Mesenchymal stem cell (in vitro differentiated cells and primary cell): Measurements from ENCODE around the gene RTP3.
"Not testable (repeated sequence)": the region's sequence is repeated elsewhere in the genome, so short reads cannot be mapped to it uniquely, and the experiment has no call there.

Experiments used
- DNase-seq: peaks from one replicate; pipeline ENCODE4 v3.0.0-alpha.2; 2013
- H2AFZ ChIP-seq: one replicate; pipeline ENCODE4 v1.6.1; 2013; ENCODE audit warnings: low read depth, mild to moderate bottlenecking, control low read depth, inconsistent platforms, low read length, moderate library complexity
- H2AK5ac ChIP-seq: 2 replicates; pipeline ENCODE4 v1.6.1; 2013; ENCODE audit warnings: low read length, moderate library complexity, mild to moderate bottlenecking, inconsistent platforms; ENCODE audit not compliant: severe bottlenecking
- H2BK120ac ChIP-seq: one replicate; pipeline ENCODE4 v1.6.1; 2013; ENCODE audit warnings: low read depth, mild to moderate bottlenecking, inconsistent platforms, low read length, moderate library complexity
- H2BK12ac ChIP-seq, 2 experiments: one replicate each; pipeline ENCODE4 v1.6.1; 2013; ENCODE audit warnings: inconsistent platforms in 2 of 2, low read length in 2 of 2, mild to moderate bottlenecking in 2 of 2, moderate library complexity in 2 of 2, control low read depth in 1 of 2
- H2BK15ac ChIP-seq: one replicate; pipeline ENCODE4 v1.6.1; 2013; ENCODE audit warnings: mild to moderate bottlenecking, low read depth, inconsistent platforms; ENCODE audit not compliant: poor library complexity, severe bottlenecking
- H2BK5ac ChIP-seq: 2 replicates; pipeline ENCODE4 v1.6.1; 2013; ENCODE audit warnings: low read depth, mild to moderate bottlenecking, low read length, control low read depth, inconsistent platforms; ENCODE audit not compliant: poor library complexity, severe bottlenecking
- H3K14ac ChIP-seq, 2 experiments: one replicate each; pipeline ENCODE4 v1.6.1; 2013; ENCODE audit warnings: inconsistent platforms in 2 of 2, low read length in 2 of 2, control low read depth in 1 of 2, mild to moderate bottlenecking in 1 of 2, moderate library complexity in 1 of 2
- H3K18ac ChIP-seq, 2 experiments: one replicate each; pipeline ENCODE4 v1.6.1; 2013; ENCODE audit warnings: inconsistent platforms in 2 of 2, low read length in 2 of 2, control low read depth in 1 of 2, low read depth in 1 of 2, mild to moderate bottlenecking in 1 of 2
- H3K23ac ChIP-seq, 2 experiments: one replicate each; pipeline ENCODE4 v1.6.1; 2013; ENCODE audit warnings: inconsistent platforms in 2 of 2, low read length in 2 of 2, mild to moderate bottlenecking in 2 of 2, moderate library complexity in 2 of 2, control low read depth in 1 of 2
- H3K27ac ChIP-seq: 2 replicates; pipeline ENCODE4 v1.5.1; 2013; ENCODE audit warnings: mild to moderate bottlenecking, moderate library complexity, low read length, control low read depth, inconsistent platforms; ENCODE audit not compliant: poor library complexity, severe bottlenecking
- H3K27me3 ChIP-seq, 2 experiments: 2 replicates each; pipeline versions ENCODE4 v1.6.1 to v1.7.0; 2013; ENCODE audit warnings: low read length in 2 of 2, mild to moderate bottlenecking in 2 of 2, moderate library complexity in 2 of 2, control low read depth in 1 of 2, inconsistent platforms in 1 of 2; ENCODE audit not compliant: control insufficient read depth in 1 of 2, insufficient read depth in 1 of 2
- H3K36me3 ChIP-seq, 2 experiments: 2 replicates each; pipeline versions ENCODE4 v1.6.1 to v1.7.0; 2013; ENCODE audit warnings: low read length in 2 of 2, control low read depth in 1 of 2, inconsistent platforms in 1 of 2, low read depth in 1 of 2, mild to moderate bottlenecking in 1 of 2; ENCODE audit not compliant: insufficient read depth in 2 of 2, control insufficient read depth in 1 of 2
- H3K4ac ChIP-seq, 2 experiments: one replicate each; pipeline ENCODE4 v1.6.1; 2013; ENCODE audit warnings: inconsistent platforms in 2 of 2, low read length in 2 of 2, mild to moderate bottlenecking in 2 of 2, moderate library complexity in 2 of 2, control low read depth in 1 of 2, low read depth in 1 of 2
- H3K4me1 ChIP-seq: 2 replicates; pipeline ENCODE4 v1.6.1; 2013; ENCODE audit warnings: low read depth, low read length, control low read depth; ENCODE audit not compliant: control insufficient read depth, insufficient read depth
- H3K4me2 ChIP-seq: 2 replicates; pipeline ENCODE4 v1.6.1; 2013; ENCODE audit warnings: low read length, mild to moderate bottlenecking, inconsistent platforms; ENCODE audit not compliant: poor library complexity, severe bottlenecking
- H3K4me3 ChIP-seq, 2 experiments: 2 replicates each; pipeline versions ENCODE4 v1.5.1 to v1.7.0; 2013; ENCODE audit warnings: low read length in 2 of 2, mild to moderate bottlenecking in 2 of 2, control low read depth in 1 of 2, low read depth in 1 of 2; ENCODE audit not compliant: insufficient read depth in 1 of 2
- H3K79me1 ChIP-seq: replicated peaks from 2 replicates; pipeline ENCODE4 v1.6.1; 2013; ENCODE audit warnings: mild to moderate bottlenecking, control low read depth, low read length, inconsistent platforms; ENCODE audit not compliant: poor library complexity, severe bottlenecking
- H3K9ac ChIP-seq: 2 replicates; pipeline ENCODE4 v1.7.0; 2013; ENCODE audit warnings: mild to moderate bottlenecking, low read length, moderate library complexity
- H3K9me3 ChIP-seq: 2 replicates; pipeline ENCODE4 v1.7.0; 2013; ENCODE audit warnings: mild to moderate bottlenecking, low read length; ENCODE audit not compliant: control insufficient read depth
- H4K8ac ChIP-seq: one replicate; pipeline ENCODE4 v1.6.1; 2013; ENCODE audit warnings: inconsistent platforms, mild to moderate bottlenecking, low read length, moderate library complexity
- H4K91ac ChIP-seq: one replicate; pipeline ENCODE4 v1.6.1; 2013; ENCODE audit warnings: mild to moderate bottlenecking, low read length, inconsistent platforms
- WGBS: methylation state at CpG from one replicate; pipeline ENCODE4 v1.1.7; 2013; ENCODE audit warnings: mixed read lengths; 5-methylcytosine and 5-hydroxymethylcytosine counted together

The RTP3 gene

GRCh38 chr3:46492890-46493547, 4.8 kb upstream of the RTP3 start:
- no peak overlapping the region for H3K9ac ChIP-seq
- H4K8ac ChIP-seq, result no peak overlapping the region
- no peak overlapping the region for H2BK15ac ChIP-seq
- no peaks in the 10 kb centered on the region for H3K36me3 ChIP-seq
- no peak overlapping the region for H3K27ac ChIP-seq
- H3K18ac ChIP-seq, result no peak overlapping the region
- no peak overlapping the region for H3K4me3 ChIP-seq
- H3K4me1 ChIP-seq, result peaks cover 7% of the 10 kb centered on the region
- peaks cover 0 to 13% of the 10 kb centered on the region in 2 experiments for H3K27me3 ChIP-seq
- H3K14ac ChIP-seq, result no peak overlapping the region
- H3K23ac ChIP-seq, result no peak overlapping the region
- H2BK120ac ChIP-seq, result no peak overlapping the region
- no peak overlapping the region for H2AK5ac ChIP-seq
- H3K4me2 ChIP-seq, result no peak overlapping the region
- DNase-seq, result no peak
- WGBS, result 92% methylated on average over 6 of the region's 6 CpGs
- no peak overlapping the region for H4K91ac ChIP-seq
- no peaks in the 10 kb centered on the region for H3K9me3 ChIP-seq
- H2BK12ac ChIP-seq, result no peak overlapping the region
- H3K79me1 ChIP-seq, result no peaks in the 10 kb centered on the region
- H2AFZ ChIP-seq, result no peak overlapping the region
- H2BK5ac ChIP-seq, result no peak overlapping the region
- no peak overlapping the region for H3K4ac ChIP-seq

GRCh38 chr3:46494491-46494890, 3.3 kb upstream of the RTP3 start:
- not testable (repeated sequence) for H3K36me3 ChIP-seq, H2BK12ac ChIP-seq, DNase-seq, H3K4me1 ChIP-seq, H3K4me2 ChIP-seq, H3K4ac ChIP-seq, H2AK5ac ChIP-seq, H3K23ac ChIP-seq, H3K14ac ChIP-seq, H4K8ac ChIP-seq, H3K18ac ChIP-seq, H2AFZ ChIP-seq, H3K9me3 ChIP-seq, H2BK120ac ChIP-seq, H3K27ac ChIP-seq, H2BK5ac ChIP-seq, H2BK15ac ChIP-seq, H3K79me1 ChIP-seq, H4K91ac ChIP-seq, H3K9ac ChIP-seq, H3K4me3 ChIP-seq
- peaks cover 0 to 14% of the 10 kb centered on the region in 2 experiments for H3K27me3 ChIP-seq
- 98% methylated on average over 12 of the region's 33 CpGs for WGBS

- Histone ChIP-seq H3K14ac (peak overlapping the region in 1 of 2 experiments; percentile 48), H2BK15ac (no peak overlapping the region), H3K9me3 (no peaks in the 10 kb centered on the region), H3K36me3 (no peaks in the 10 kb centered on the region), H3K23ac (no peak overlapping the region), H3K4me2 (no peak overlapping the region), H4K8ac (peak overlapping the region; percentile 4), H3K27ac (no peak overlapping the region), H2AK5ac (no peak overlapping the region), H3K18ac (peak overlapping the region in 1 of 2 experiments; percentile 84), H3K27me3 (peaks cover 0 to 18% of the 10 kb centered on the region in 2 experiments), H2AFZ (peak overlapping the region; percentile 72), H3K4ac (peak overlapping the region in 1 of 2 experiments; percentile 59), H3K9ac (no peak overlapping the region), H4K91ac (no peak overlapping the region), H2BK120ac (no peak overlapping the region), H3K79me1 (no peaks in the 10 kb centered on the region), H3K4me3 (no peak overlapping the region), H2BK5ac (no peak overlapping the region), H3K4me1 (peaks cover 2% of the 10 kb centered on the region), H2BK12ac (peak overlapping the region in 1 of 2 experiments; percentile 86)
- 7% methylated on average over 5 of the region's 5 CpGs for WGBS
- peak; percentile 92 for DNase-seq
These were observed 1.8 kb upstream of the RTP3 start for GRCh38 chr3:46495901-46496456.

DNA sequence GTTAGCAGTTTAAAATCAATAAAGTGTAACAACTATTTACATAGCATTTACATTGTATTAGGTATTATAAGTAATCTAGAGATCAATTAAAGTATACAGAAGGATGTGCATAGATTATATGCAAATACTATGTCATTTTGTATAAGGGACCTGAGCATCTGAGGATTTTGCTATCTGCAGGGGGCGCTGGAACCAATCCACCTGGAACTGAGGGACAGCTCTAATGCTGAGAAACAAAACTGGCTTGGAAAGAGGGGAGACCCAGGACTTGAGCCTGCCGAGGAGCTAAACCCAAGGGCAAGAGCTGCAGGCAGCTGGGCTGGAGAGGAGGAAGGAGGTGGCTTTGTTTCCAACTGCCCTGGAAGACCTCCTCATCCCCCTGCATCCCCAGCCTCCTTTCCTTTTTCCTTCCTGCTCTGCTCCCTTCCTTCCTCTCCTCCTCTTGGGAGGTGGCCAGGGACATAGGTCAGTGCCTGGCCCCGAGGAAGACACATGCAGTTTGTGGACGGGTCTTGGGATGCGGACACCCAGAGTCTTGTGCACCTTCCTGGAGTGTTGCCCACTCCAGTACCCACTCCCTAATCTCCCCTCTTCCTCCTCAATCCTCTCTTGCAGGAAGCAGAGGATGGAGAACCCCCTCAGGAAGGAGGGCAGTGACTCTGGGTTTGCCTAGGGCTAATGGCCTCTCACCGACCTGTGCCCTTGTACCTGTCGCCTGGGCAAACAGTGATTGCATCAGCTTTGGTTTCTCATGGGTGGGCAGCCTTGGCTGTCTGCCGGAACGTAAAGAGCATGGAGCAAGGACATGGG, 825 bp upstream of the RTP3 start:
- Histone ChIP-seq H4K91ac (peak overlapping the region; percentile 70), H2BK15ac (peak overlapping the region; percentile 84), H3K14ac (no peak overlapping the region), H3K9me3 (no peaks in the 10 kb centered on the region), H3K4ac (no peak overlapping the region), H3K36me3 (no peaks in the 10 kb centered on the region), H2BK5ac (no peak overlapping the region), H3K79me1 (no peaks in the 10 kb centered on the region), H3K23ac (no peak overlapping the region), H2AFZ (no peak overlapping the region), H3K4me3 (no peak overlapping the region), H2AK5ac (no peak overlapping the region), H3K4me2 (no peak overlapping the region), H3K27me3 (peaks cover 0 to 18% of the 10 kb centered on the region in 2 experiments), H3K27ac (no peak overlapping the region), H3K9ac (no peak overlapping the region), H2BK12ac (peak overlapping the region in 1 of 2 experiments; percentile 16), H2BK120ac (no peak overlapping the region), H3K4me1 (peaks cover 2% of the 10 kb centered on the region), H3K18ac (peak overlapping the region in 1 of 2 experiments; percentile 10), H4K8ac (no peak overlapping the region)
- 82% methylated on average over 8 of the region's 9 CpGs for WGBS
- no peak for DNase-seq
